ENCODE measurements around the gene RAD51B.

Gene RAD51B

GRCh38 chr14:68260121-68260520 is 440.5 kb downstream of the RAD51B start:
- TF ChIP-seq CTCF (IDR thresholded peaks at IDR 0.05; ENCODE audit: low read depth, low read length), result no peak
- no peak overlapping the region for H3K4me3 ChIP-seq (ENCODE audit: low read depth, low read length)

GRCh38 chr14:68261092-68261842 is 441.7 kb downstream of the RAD51B start:
- no peak for TF ChIP-seq CTCF (IDR thresholded peaks at IDR 0.05; ENCODE audit: low read depth, low read length)
- H3K4me3 ChIP-seq (ENCODE audit: low read depth, low read length), result no peak overlapping the region

- TF ChIP-seq CTCF (IDR thresholded peaks at IDR 0.05; ENCODE audit: low read depth, low read length), result no peak
- no peak overlapping the region for H3K4me3 ChIP-seq (ENCODE audit: low read depth, low read length)
Observed at GRCh38 chr14:68262567-68262966, 443.0 kb downstream of the RAD51B start.

GRCh38 chr14:68263563-68264259 is 444.1 kb downstream of the RAD51B start:
- TF ChIP-seq CTCF (IDR thresholded peaks at IDR 0.05; ENCODE audit: low read depth, low read length), result no peak
- H3K4me3 ChIP-seq (ENCODE audit: low read depth, low read length), result no peak overlapping the region

- H3K4me3 ChIP-seq (ENCODE audit: low read depth, low read length), result no peak overlapping the region
- no peak for TF ChIP-seq CTCF (IDR thresholded peaks at IDR 0.05; ENCODE audit: low read depth, low read length)
Observed at GRCh38 chr14:68264260-68264569, 444.6 kb downstream of the RAD51B start.

- TF ChIP-seq CTCF (IDR thresholded peaks at IDR 0.05; ENCODE audit: low read depth, low read length), result no peak
- no peak overlapping the region for H3K4me3 ChIP-seq (ENCODE audit: low read depth, low read length)
Observed at GRCh38 chr14:68266998-68267397, 447.4 kb downstream of the RAD51B start.

GRCh38 chr14:68268197-68268596 is 448.6 kb downstream of the RAD51B start:
- no peak overlapping the region for H3K4me3 ChIP-seq (ENCODE audit: low read depth, low read length)
- TF ChIP-seq CTCF (IDR thresholded peaks at IDR 0.05; ENCODE audit: low read depth, low read length), result no peak
